Measurements from ENCODE around the gene GNA14.
"Not testable (repeated sequence)": the region's sequence is repeated elsewhere in the genome, so short reads cannot be mapped to it uniquely, and the experiment has no call there.

The GNA14 gene

DNA sequence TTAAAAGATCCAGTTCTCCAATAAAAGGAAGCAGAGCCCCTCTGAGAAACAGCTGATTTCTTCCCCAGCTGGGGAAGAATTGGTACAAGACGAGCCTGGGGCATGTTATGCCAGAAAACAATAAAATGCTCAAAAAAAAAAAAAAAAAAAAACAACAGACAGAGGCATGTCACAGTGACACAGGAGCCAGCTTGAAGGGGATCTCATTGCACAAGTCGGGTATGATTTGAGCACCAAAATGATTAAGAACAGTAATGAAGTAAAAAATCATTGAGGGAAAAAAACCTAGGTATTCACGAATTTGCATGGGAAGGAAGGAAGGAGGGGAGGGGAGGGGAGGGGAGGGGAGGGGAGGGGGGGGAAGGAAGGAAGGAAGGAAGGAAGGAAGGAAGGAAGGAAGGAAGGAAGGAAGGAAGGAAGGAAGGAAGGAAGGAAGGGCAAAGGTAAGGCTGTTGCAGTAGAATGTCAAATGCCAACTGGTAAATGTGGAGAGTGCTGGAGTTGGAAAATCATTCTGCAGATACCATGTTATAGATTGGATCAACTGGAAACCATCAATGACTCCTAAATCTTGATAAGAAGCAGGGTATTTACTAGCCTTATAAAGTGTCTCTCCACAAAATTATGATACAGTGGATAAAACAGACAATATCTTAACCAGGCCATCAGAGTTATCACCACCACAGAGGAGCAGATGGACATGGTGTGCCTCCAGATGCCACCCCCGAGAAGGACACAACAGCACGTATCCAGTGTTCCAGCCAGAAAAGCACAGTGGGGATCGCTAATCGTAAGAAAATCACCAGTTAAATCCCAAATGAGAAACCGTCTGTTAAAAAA lies 7.2 kb downstream of the GNA14 start:
- ChIA-PET POLR2A (no interaction called here), CTCF (no interaction called here)
- DNase-seq (ENCODE audit: extremely low spot score) = no peak
- TF ChIP-seq, protein P1, sequence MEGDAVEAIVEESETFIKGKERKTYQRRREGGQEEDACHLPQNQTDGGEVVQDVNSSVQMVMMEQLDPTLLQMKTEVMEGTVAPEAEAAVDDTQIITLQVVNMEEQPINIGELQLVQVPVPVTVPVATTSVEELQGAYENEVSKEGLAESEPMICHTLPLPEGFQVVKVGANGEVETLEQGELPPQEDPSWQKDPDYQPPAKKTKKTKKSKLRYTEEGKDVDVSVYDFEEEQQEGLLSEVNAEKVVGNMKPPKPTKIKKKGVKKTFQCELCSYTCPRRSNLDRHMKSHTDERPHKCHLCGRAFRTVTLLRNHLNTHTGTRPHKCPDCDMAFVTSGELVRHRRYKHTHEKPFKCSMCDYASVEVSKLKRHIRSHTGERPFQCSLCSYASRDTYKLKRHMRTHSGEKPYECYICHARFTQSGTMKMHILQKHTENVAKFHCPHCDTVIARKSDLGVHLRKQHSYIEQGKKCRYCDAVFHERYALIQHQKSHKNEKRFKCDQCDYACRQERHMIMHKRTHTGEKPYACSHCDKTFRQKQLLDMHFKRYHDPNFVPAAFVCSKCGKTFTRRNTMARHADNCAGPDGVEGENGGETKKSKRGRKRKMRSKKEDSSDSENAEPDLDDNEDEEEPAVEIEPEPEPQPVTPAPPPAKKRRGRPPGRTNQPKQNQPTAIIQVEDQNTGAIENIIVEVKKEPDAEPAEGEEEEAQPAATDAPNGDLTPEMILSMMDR (IDR thresholded peaks at IDR 0.05; ENCODE audit: control extremely low read depth, extremely low read depth, low read depth, missing control alignments) = no peak

DNA sequence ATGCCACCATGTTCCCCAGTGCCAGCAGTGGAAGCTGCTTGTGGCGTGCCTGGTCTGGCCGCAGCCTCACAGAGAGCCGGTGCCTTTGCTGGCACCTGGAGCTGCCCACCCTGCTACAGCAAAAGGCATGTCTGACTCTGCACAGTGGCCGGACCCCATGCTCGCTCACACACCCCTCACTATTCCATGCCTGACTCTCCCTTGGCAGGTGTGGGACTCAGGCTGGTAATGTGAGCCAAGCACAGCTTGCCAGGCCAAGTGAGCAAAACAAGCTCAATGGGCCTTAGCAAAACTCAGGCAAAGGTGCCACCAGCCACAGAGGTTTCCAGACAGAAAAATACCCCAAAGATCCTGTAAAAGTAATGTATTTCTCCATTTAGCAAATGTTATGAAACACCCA lies 15.5 kb downstream of the GNA14 start:
- ChIA-PET CTCF (no interaction called here), POLR2A (no interaction called here)
- TF ChIP-seq, protein P1 (IDR thresholded peaks at IDR 0.05; ENCODE audit: control extremely low read depth, extremely low read depth, low read depth, missing control alignments) = no peak
- no peak for DNase-seq (ENCODE audit: extremely low spot score)

DNA sequence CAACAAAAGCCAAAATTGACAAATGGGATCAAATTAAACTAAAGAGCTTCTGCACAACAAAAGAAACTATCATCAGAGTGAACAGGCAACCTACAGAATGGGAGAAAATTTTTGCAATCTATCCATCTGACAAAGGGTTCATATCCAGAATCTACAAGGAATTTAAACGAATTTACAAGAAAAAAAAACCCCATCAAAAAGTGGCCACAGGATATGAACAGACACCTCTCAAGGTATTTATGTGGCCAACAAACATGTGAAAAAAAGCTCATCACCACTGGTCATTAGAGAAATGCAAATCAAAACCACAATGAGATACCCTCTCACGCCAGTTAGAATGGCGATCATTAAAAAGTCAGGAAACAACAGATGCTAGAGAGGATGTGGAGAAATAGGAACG lies 19.3 kb downstream of the GNA14 start:
- POLR2A ChIA-PET = not testable (repeated sequence)

DNA sequence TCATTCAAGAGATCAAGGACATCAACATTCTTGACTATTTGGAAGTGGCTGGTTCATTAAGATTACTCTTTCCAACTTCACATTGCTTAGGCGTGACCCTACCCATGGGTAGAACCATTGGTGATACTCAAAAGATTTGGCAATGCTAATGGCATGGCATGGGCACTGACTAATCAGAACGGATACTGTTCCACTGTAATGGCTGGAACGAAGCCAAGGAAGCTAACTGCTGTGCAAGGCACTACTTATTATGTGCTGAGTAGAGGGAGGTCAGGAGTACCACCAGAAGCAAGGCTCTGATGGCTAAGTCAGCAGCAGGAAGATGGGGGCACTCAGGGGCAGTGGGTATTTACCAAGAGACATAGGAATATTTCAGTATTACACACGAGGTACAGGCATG lies 31.9 kb downstream of the GNA14 start:
- CTCF ChIA-PET = interaction anchor here (0.6 kb wide), 1 partner anchor 23 kb away, joined by 3 read pairs; no protein-coding TSS in a partner anchor
- POLR2A ChIA-PET = no interaction called here
- no peak for DNase-seq (ENCODE audit: extremely low spot score)
- TF ChIP-seq, protein P1 (IDR thresholded peaks at IDR 0.05; ENCODE audit: control extremely low read depth, extremely low read depth, low read depth, missing control alignments) = no peak

More for the DNA sequence above, 19.3 kb downstream of the GNA14 start:
- CTCF ChIA-PET = interaction anchor here (1.0 kb wide), 1 partner anchor 22 kb away, joined by 3 read pairs; no protein-coding TSS in a partner anchor
- not testable (repeated sequence) for DNase-seq (ENCODE audit: extremely low spot score)

DNA sequence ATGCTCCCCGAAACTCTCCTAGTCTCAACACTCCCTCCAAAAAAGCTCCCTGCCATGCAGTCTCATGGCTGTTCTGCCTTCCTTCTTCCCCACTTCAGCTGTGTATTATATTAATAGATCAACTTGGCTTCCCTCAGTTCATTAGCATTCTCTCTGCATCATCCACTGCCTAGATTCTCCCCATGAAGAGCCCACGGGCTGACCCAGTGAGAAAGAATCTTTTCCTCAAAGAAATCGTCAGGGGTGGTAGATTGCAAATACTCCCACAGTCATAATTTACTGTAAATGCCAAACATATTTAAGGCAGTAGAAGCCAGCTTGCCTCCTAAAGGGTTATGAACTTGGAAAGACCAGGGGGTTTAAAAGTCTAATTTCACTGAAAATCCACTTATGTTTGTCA lies 33.5 kb downstream of the GNA14 start:
- CTCF ChIA-PET = no interaction called here
- TF ChIP-seq, protein P1 (IDR thresholded peaks at IDR 0.05; ENCODE audit: control extremely low read depth, extremely low read depth, low read depth, missing control alignments) = no peak
- no peak for DNase-seq (ENCODE audit: extremely low spot score)
- POLR2A ChIA-PET = no interaction called here

DNA sequence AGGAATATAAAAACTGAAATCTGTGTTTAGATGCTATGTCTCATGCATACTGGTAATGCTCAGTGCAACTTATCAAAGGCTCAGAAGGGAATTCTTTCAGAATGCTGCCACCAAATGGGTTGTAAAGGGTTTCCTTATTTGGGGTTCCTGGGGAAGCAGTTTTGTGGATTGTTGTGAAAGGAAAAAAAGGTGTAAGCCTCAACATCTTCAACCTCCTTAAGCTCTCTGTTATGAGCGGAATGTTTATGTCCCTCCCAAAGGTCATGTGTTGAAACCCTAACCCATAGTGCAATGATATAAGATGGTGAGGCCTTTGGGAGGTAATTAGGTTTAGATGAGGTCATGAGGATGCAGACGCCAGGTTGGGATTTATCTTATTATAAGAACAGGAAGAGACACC lies 41.6 kb downstream of the GNA14 start:
- DNase-seq (ENCODE audit: extremely low spot score) = no peak
- CTCF ChIA-PET = no interaction called here
- POLR2A ChIA-PET = no interaction called here
- TF ChIP-seq, protein P1 (IDR thresholded peaks at IDR 0.05; ENCODE audit: control extremely low read depth, extremely low read depth, low read depth, missing control alignments) = no peak

DNA sequence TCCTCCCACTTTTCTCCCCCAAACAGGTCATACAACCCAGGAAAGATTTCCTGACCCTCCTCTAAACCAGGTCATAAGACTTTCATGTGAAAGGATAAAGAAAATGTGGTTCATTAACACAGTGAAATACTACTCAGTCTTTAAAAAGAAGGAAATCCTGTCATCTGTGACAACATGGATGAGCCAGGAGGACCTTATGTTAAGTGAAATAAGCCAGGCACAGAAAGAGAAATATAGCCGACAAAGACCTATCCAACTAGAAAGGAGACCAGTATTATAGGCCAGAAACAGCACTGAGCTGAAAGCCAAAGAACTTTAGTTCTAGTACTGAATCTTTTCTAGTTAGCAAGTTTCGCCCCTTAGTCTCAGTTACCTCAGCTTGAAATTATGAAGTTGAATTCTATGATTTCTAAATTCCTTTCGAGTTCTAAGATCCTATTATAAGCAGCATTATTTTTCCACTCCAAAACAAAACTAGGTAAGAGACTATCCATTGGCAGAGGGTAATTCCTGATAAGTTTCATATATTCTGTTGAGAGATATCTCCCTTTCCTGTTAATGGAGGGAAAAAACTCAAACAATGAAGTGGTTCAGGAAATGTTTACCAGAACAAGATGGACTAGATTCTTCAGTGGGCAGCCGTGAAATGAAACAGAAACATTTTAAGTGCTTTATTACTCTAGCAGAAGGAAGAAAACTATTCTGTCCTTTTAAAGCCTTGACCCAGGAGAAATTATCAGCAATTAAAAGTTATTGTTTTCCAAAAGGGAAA lies 42.5 kb downstream of the GNA14 start:
- TF ChIP-seq, protein P1 (IDR thresholded peaks at IDR 0.05; ENCODE audit: control extremely low read depth, extremely low read depth, low read depth, missing control alignments) = no peak
- CTCF ChIA-PET = no interaction called here
- POLR2A ChIA-PET = no interaction called here
- DNase-seq (ENCODE audit: extremely low spot score) = no peak

All from GM10248 (cell line).